Loucy (cell line): ENCODE results near the gene AGAP1.

Experiments used
- EZH2phosphoT487 ChIP-seq: fragments of 200-600 bp; IDR thresholded peaks from 2 replicates; pipeline ENCODE4 v1.6.1; 2018; ENCODE audit warnings: antibody characterized with exemption, mild to moderate bottlenecking, moderate library complexity, borderline replicate concordance
- TF ChIP-seq, protein P1 (sequence below): fragments of 200-600 bp; sonication (generic); conservative IDR thresholded peaks from 2 replicates; pipeline ENCODE4 v1.5.1; 2014; ENCODE audit warnings: mild to moderate bottlenecking, antibody characterized with exemption, low read length

- TF ChIP-seq, protein P1, sequence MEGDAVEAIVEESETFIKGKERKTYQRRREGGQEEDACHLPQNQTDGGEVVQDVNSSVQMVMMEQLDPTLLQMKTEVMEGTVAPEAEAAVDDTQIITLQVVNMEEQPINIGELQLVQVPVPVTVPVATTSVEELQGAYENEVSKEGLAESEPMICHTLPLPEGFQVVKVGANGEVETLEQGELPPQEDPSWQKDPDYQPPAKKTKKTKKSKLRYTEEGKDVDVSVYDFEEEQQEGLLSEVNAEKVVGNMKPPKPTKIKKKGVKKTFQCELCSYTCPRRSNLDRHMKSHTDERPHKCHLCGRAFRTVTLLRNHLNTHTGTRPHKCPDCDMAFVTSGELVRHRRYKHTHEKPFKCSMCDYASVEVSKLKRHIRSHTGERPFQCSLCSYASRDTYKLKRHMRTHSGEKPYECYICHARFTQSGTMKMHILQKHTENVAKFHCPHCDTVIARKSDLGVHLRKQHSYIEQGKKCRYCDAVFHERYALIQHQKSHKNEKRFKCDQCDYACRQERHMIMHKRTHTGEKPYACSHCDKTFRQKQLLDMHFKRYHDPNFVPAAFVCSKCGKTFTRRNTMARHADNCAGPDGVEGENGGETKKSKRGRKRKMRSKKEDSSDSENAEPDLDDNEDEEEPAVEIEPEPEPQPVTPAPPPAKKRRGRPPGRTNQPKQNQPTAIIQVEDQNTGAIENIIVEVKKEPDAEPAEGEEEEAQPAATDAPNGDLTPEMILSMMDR: no peak
- TF ChIP-seq EZH2phosphoT487: no peak
Measured at GRCh38 chr2:236033462-236033861, 539.6 kb downstream of the AGAP1 start.
